ENCODE data around the gene FAM156A. TPM values are rescaled to one million over a fixed set of nuclear protein-coding genes. Genes with fewer than 3 reads are reported as not detected.

Gene FAM156A
- total and polyA plus RNA-seq, 2 of the 4 experiments (the other 2 are of a cell fraction): 7.5 to 39.2 TPM

GRCh38 chrX:52934704-52935469 is 23.4 kb downstream of the FAM156A start (continued):
- TF ChIP-seq CHD1 (IDR thresholded peaks at IDR 0.05; ENCODE audit: low read depth, low read length) (no peak), BHLHE40 (IDR thresholded peaks at IDR 0.05; ENCODE audit: low read depth, low read length) (no peak)

GRCh38 chrX:52933976-52934703 is 24.2 kb downstream of the FAM156A start:
- CTCF ChIA-PET: no interaction called here
- in situ Hi-C loops (cut with MboI; ENCODE audit: low sequenced_read_pairs): no loop called here
- ATAC-seq (ENCODE audit: low read depth): peak; percentile 36

More at GRCh38 chrX:52933976-52934703, 24.2 kb downstream of the FAM156A start:
- peak overlapping the region; percentile 95 for H3K56ac ChIP-seq (ENCODE audit: extremely low read depth, insufficient read depth, low read length)
- peak overlapping the region; percentile 90 for H3K27ac ChIP-seq (ENCODE audit: insufficient read depth, low read length)
- H3K9ac ChIP-seq (ENCODE audit: low read depth, low read length): peak overlapping the region; percentile 71
- no peaks in the 10 kb centered on the region for H3K4me1 ChIP-seq (ENCODE audit: control insufficient read depth, insufficient read depth, low read length)
- no peak for DNase-seq
- H3K18ac ChIP-seq (ENCODE audit: low read depth, low read length): peak overlapping the region; percentile 66
- H4K8ac ChIP-seq (ENCODE audit: low read depth in 2 of 2, low read length in 2 of 2): peak overlapping the region; percentile 57 to 70
- H2AK9ac ChIP-seq (replicated peaks; ENCODE audit: low read depth, low read length, poor library complexity): peak overlapping the region; percentile 98
- peak overlapping the region; percentile 100 for H2AFZ ChIP-seq (replicated peaks; ENCODE audit: low read length, poor library complexity)
- H3K9me3 ChIP-seq (ENCODE audit: control insufficient read depth, insufficient read depth, low read length): no peaks in the 10 kb centered on the region
- H3K36me3 ChIP-seq (ENCODE audit: control insufficient read depth, insufficient read depth, low read length): no peaks in the 10 kb centered on the region
- H3K4ac ChIP-seq (ENCODE audit: low read depth, low read length): peak overlapping the region; percentile 76
- peak overlapping the region; percentile 91 for H2BK120ac ChIP-seq (ENCODE audit: low read depth, low read length)
- peak overlapping the region; percentile 42 for H4K5ac ChIP-seq (ENCODE audit: low read depth, low read length)
- H3K4me2 ChIP-seq (ENCODE audit: low read depth, low read length): peak overlapping the region; percentile 85
- TF ChIP-seq MXI1 (IDR thresholded peaks at IDR 0.05; ENCODE audit: borderline replicate concordance, low read depth, low read length): 0 out of 2 replicates have a peak, but pooled peaks have one; percentile 27
- TF ChIP-seq RAD21 (IDR thresholded peaks at IDR 0.05; ENCODE audit: low read length): no peak
- no peak for TF ChIP-seq CEBPB (IDR thresholded peaks at IDR 0.05; ENCODE audit: low read depth, low read length)
- no peaks in the 10 kb centered on the region for H3K27me3 ChIP-seq (ENCODE audit: control insufficient read depth, insufficient read depth, low read length)
- H4K20me1 ChIP-seq (ENCODE audit: insufficient read depth, low read length): no peaks in the 10 kb centered on the region
- H3K9me1 ChIP-seq (ENCODE audit: insufficient read depth, low read length): peaks cover 2% of the 10 kb centered on the region; the same call in 1 of the 2 replicates
- peaks cover 0 to 2% of the 10 kb centered on the region in 2 experiments; a peak in 1 of 4 replicates for H3K79me1 ChIP-seq (ENCODE audit: low read depth in 1 of 2, low read length in 2 of 2)
- H3K4me3 ChIP-seq (ENCODE audit: insufficient read depth, low read depth, low read length): peak overlapping the region; percentile 57
- H2BK15ac ChIP-seq (ENCODE audit: low read depth, low read length): peak overlapping the region; percentile 61
- 0% methylated on average over 9 of the region's 27 CpGs; no CpG with 5 or more reads in 1 of the 2 experiments for whole genome bisulfite sequencing, 2 experiments (ENCODE audit: extremely low coverage in 2 of 2, insufficient read length in 1 of 2)
- H2AK5ac ChIP-seq (ENCODE audit: low read depth, low read length): peak overlapping the region; percentile 25; the same call in 1 of the 2 replicates
- dilution Hi-C loops (cut with HindIII; ENCODE audit: low sequenced_read_pairs, unreplicated experiment): no loop called here
- H3K23ac ChIP-seq (ENCODE audit: low read depth, low read length): peak overlapping the region; percentile 50
- POLR2A ChIA-PET (ENCODE audit: unreplicated experiment): no interaction called here
- H4K91ac ChIP-seq (ENCODE audit: insufficient read depth, low read depth, low read length): peak overlapping the region; percentile 77
- peak overlapping the region; percentile 64; the same call in 1 of the 2 replicates for H2BK20ac ChIP-seq (ENCODE audit: low read depth, low read length)
- no TSS peak for BruUV-seq (replicated peaks)
- H3K14ac ChIP-seq (replicated peaks; ENCODE audit: low read depth, low read length): peak overlapping the region; percentile 80
- H2BK5ac ChIP-seq (ENCODE audit: low read depth, low read length, poor library complexity, severe bottlenecking): peak overlapping the region; percentile 68
- intact Hi-C loops (cut with micrococcal nuclease): no loop called here

All from IMR-90 (cell line).